Neural progenitor cell (in vitro differentiated cells): Measurements from ENCODE around the gene POLR2L. TPM values are rescaled to one million over a fixed set of nuclear protein-coding genes. Genes with fewer than 3 reads are reported as not detected.

Experiments
- DNase-seq: peaks from one replicate; pipeline ENCODE4 v3.0.0-alpha.2; 2016; ENCODE audit warnings: low spot score
- H2AFZ ChIP-seq: fragments of 200-600 bp; sonication (generic); replicated peaks from 2 replicates; pipeline ENCODE4 v1.6.1; 2016; ENCODE audit warnings: antibody characterized with exemption
- H3F3A ChIP-seq: fragments of 200-600 bp; sonication (generic); 2 replicates; pipeline ENCODE4 v1.6.1; 2016; ENCODE audit warnings: antibody characterized with exemption, low read depth
- H3K27ac ChIP-seq: fragments of 200-600 bp; sonication (generic); 2 replicates; pipeline ENCODE4 v1.5.1; 2016; ENCODE audit warnings: mild to moderate bottlenecking
- H3K27me3 ChIP-seq: fragments of 200-600 bp; sonication (generic); 2 replicates; pipeline ENCODE4 v1.6.1; 2016; ENCODE audit warnings: mild to moderate bottlenecking, moderate library complexity
- H3K36me3 ChIP-seq: fragments of 200-600 bp; sonication (generic); 2 replicates; pipeline ENCODE4 v1.5.1; 2016
- H3K4me1 ChIP-seq: fragments of 200-600 bp; sonication (generic); 2 replicates; pipeline ENCODE4 v1.6.1; 2016; ENCODE audit warnings: mixed run types
- H3K4me2 ChIP-seq: fragments of 200-600 bp; sonication (generic); 2 replicates; pipeline ENCODE4 v1.6.1; 2016
- H3K4me3 ChIP-seq: fragments of 200-600 bp; sonication (generic); 2 replicates; pipeline ENCODE4 v1.5.1; 2016
- H3K79me2 ChIP-seq: fragments of 200-600 bp; sonication (generic); 2 replicates; pipeline ENCODE4 v1.6.1; 2016; ENCODE audit warnings: low read depth
- H3K9ac ChIP-seq: fragments of 200-600 bp; sonication (generic); 2 replicates; pipeline ENCODE4 v1.6.1; 2016
- H3K9me3 ChIP-seq: fragments of 200-600 bp; sonication (generic); 2 replicates; pipeline ENCODE4 v1.5.1; 2016; ENCODE audit warnings: low read depth
- H4K20me1 ChIP-seq: fragments of 200-600 bp; sonication (generic); 2 replicates; pipeline ENCODE4 v1.6.1; 2016; ENCODE audit warnings: low read depth
- H3K27ac Mint-ChIP-seq: 3 replicates; pipeline ENCODE4 v1.8.0; 2021; ENCODE audit warnings: mixed read lengths
- H3K27me3 Mint-ChIP-seq: 2 replicates; pipeline ENCODE4 v1.8.0; 2022; ENCODE audit warnings: low read depth, mild to moderate bottlenecking, inconsistent platforms, moderate library complexity, mixed read lengths; ENCODE audit not compliant: insufficient read depth
- H3K36me3 Mint-ChIP-seq: 3 replicates; pipeline ENCODE4 v1.8.0; 2021; ENCODE audit warnings: mixed read lengths
- H3K4me1 Mint-ChIP-seq: 3 replicates; pipeline ENCODE4 v1.8.0; 2021; ENCODE audit warnings: mixed read lengths
- H3K4me3 Mint-ChIP-seq: 3 replicates; pipeline ENCODE4 v1.8.0; 2021; ENCODE audit warnings: mild to moderate bottlenecking, moderate library complexity, mixed read lengths
- H3K9me3 Mint-ChIP-seq: 3 replicates; pipeline ENCODE4 v1.8.0; 2020; ENCODE audit warnings: mixed read lengths
- EZH2 ChIP-seq: fragments of 200-600 bp; sonication (generic); IDR thresholded peaks from 2 replicates; pipeline ENCODE4 v1.6.1; 2017; ENCODE audit warnings: antibody characterized with exemption, mild to moderate bottlenecking, moderate library complexity
- EZH2phosphoT487 ChIP-seq: fragments of 200-600 bp; sonication (generic); IDR thresholded peaks from 2 replicates; pipeline ENCODE4 v1.6.1; 2017; ENCODE audit warnings: antibody characterized with exemption
- total RNA-seq: library from RNA; depleted of rRNA; stranded (reverse); fragments of >200 nt; gene quantifications from 2 replicates; pipeline ENCODE4 v1.2.3, GENCODE V29; 2015; ENCODE audit warnings: low replicate concordance
- TF ChIP-seq, protein P1 (sequence below): fragments of 200-600 bp; sonication (generic); IDR thresholded peaks from 2 replicates; pipeline ENCODE4 v1.5.1; 2017; ENCODE audit warnings: antibody characterized with exemption, mild to moderate bottlenecking

POLR2L gene
- total RNA-seq, 1 donor from 2014 or later = 12.9 TPM

- Histone ChIP-seq H3K4me3 (no peak overlapping the region), H4K20me1 (peaks cover 37% of the 10 kb centered on the region), H2AFZ (no peak overlapping the region), H3K4me2 (peak overlapping the region; percentile 79), H3K36me3 (no peaks in the 10 kb centered on the region), H3F3A (peaks cover 14% of the 10 kb centered on the region), H3K4me1 (peaks cover 16% of the 10 kb centered on the region), H3K27me3 (no peaks in the 10 kb centered on the region), H3K79me2 (peaks cover 14% of the 10 kb centered on the region), H3K9ac (no peak overlapping the region), H3K9me3 (no peaks in the 10 kb centered on the region), H3K27ac (no peak overlapping the region)
- peaks cover 2% of the 10 kb centered on the region for H3K36me3 Mint-ChIP-seq
- H3K4me1 Mint-ChIP-seq = peaks cover 17% of the 10 kb centered on the region
- H3K27me3 Mint-ChIP-seq = peaks cover 7% of the 10 kb centered on the region
- H3K9me3 Mint-ChIP-seq = no peaks in the 10 kb centered on the region
- H3K27ac Mint-ChIP-seq = no peak overlapping the region
- TF ChIP-seq EZH2 = no peak
- TF ChIP-seq, protein P1, sequence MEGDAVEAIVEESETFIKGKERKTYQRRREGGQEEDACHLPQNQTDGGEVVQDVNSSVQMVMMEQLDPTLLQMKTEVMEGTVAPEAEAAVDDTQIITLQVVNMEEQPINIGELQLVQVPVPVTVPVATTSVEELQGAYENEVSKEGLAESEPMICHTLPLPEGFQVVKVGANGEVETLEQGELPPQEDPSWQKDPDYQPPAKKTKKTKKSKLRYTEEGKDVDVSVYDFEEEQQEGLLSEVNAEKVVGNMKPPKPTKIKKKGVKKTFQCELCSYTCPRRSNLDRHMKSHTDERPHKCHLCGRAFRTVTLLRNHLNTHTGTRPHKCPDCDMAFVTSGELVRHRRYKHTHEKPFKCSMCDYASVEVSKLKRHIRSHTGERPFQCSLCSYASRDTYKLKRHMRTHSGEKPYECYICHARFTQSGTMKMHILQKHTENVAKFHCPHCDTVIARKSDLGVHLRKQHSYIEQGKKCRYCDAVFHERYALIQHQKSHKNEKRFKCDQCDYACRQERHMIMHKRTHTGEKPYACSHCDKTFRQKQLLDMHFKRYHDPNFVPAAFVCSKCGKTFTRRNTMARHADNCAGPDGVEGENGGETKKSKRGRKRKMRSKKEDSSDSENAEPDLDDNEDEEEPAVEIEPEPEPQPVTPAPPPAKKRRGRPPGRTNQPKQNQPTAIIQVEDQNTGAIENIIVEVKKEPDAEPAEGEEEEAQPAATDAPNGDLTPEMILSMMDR = no peak
- TF ChIP-seq EZH2phosphoT487 = no peak
- H3K4me3 Mint-ChIP-seq = peak overlapping the region; percentile 93
- DNase-seq = no peak
Observed at GRCh38 chr11:795634-796564, 46.4 kb downstream of the POLR2L start.

- Histone ChIP-seq H3K9ac (no peak overlapping the region), H3K9me3 (no peaks in the 10 kb centered on the region), H4K20me1 (peaks cover 43% of the 10 kb centered on the region), H3K27me3 (no peaks in the 10 kb centered on the region), H3K4me1 (peaks cover 25% of the 10 kb centered on the region), H3K4me2 (no peak overlapping the region), H3F3A (peaks cover 23% of the 10 kb centered on the region), H3K4me3 (no peak overlapping the region), H3K79me2 (peaks cover 14% of the 10 kb centered on the region), H2AFZ (no peak overlapping the region), H3K36me3 (no peaks in the 10 kb centered on the region), H3K27ac (no peak overlapping the region)
- Mint-ChIP-seq H3K4me3 (no peak overlapping the region), H3K36me3 (peaks cover 2% of the 10 kb centered on the region), H3K4me1 (peaks cover 20% of the 10 kb centered on the region), H3K27ac (no peak overlapping the region), H3K9me3 (no peaks in the 10 kb centered on the region), H3K27me3 (peaks cover 7% of the 10 kb centered on the region)
- no peak for TF ChIP-seq EZH2
- TF ChIP-seq, protein P1 = no peak
- no peak for TF ChIP-seq EZH2phosphoT487
- no peak for DNase-seq
Observed at GRCh38 chr11:794766-795633, 47.3 kb downstream of the POLR2L start.

- Histone ChIP-seq H3K79me2 (peaks cover 14% of the 10 kb centered on the region), H3K9ac (no peak overlapping the region), H2AFZ (no peak overlapping the region), H4K20me1 (peaks cover 45% of the 10 kb centered on the region), H3K27ac (no peak overlapping the region), H3K27me3 (no peaks in the 10 kb centered on the region), H3K4me1 (peaks cover 30% of the 10 kb centered on the region), H3K9me3 (no peaks in the 10 kb centered on the region), H3K36me3 (no peaks in the 10 kb centered on the region), H3K4me3 (no peak overlapping the region), H3K4me2 (no peak overlapping the region), H3F3A (peaks cover 26% of the 10 kb centered on the region)
- H3K27me3 Mint-ChIP-seq = peaks cover 7% of the 10 kb centered on the region
- H3K4me3 Mint-ChIP-seq = no peak overlapping the region
- peaks cover 2% of the 10 kb centered on the region for H3K36me3 Mint-ChIP-seq
- no peak overlapping the region for H3K27ac Mint-ChIP-seq
- DNase-seq = no peak
- H3K9me3 Mint-ChIP-seq = no peaks in the 10 kb centered on the region
- TF ChIP-seq, protein P1 = no peak
- TF ChIP-seq EZH2 = no peak
- no peak for TF ChIP-seq EZH2phosphoT487
- H3K4me1 Mint-ChIP-seq = peaks cover 20% of the 10 kb centered on the region
Observed at GRCh38 chr11:794013-794765, 48.1 kb downstream of the POLR2L start.
